Kidney epithelial cell (primary cell): ENCODE measurements around the gene KCNQ2. TPM values are rescaled to one million over a fixed set of nuclear protein-coding genes. Genes with fewer than 3 reads are reported as not detected.

ENCODE experiments used
- DNase-seq: peaks from one replicate; pipeline ENCODE4 v3.0.0-alpha.2; 2010; ENCODE audit warnings: low read depth
- H3K27me3 ChIP-seq: 2 replicates; pipeline ENCODE4 v1.6.0; 2011; ENCODE audit warnings: low read length; ENCODE audit not compliant: control insufficient read depth, insufficient read depth
- H3K36me3 ChIP-seq: 2 replicates; pipeline ENCODE4 v1.5.1; 2011; ENCODE audit warnings: low read length; ENCODE audit not compliant: control insufficient read depth, insufficient read depth
- H3K4me3 ChIP-seq: 2 replicates; pipeline ENCODE4 v1.5.1; 2011; ENCODE audit warnings: low read depth, mild to moderate bottlenecking, control low read depth, low read length
- CTCF ChIP-seq: IDR thresholded peaks from 2 replicates; pipeline ENCODE4 v1.5.1; 2011; ENCODE audit warnings: mild to moderate bottlenecking, moderate library complexity, low read length, control low read depth, inconsistent platforms; ENCODE audit not compliant: insufficient read depth, poor library complexity, severe bottlenecking
- total RNA-seq: library from RNA; depleted of rRNA; stranded (reverse); fragments of >200 nt; gene quantifications from 2 replicates; pipeline ENCODE4 v1.2.3, GENCODE V29; 2015

The KCNQ2 gene
- total RNA-seq, 1 donor from 2014 or later: 0.04 TPM

- no peak for DNase-seq
- H3K36me3 ChIP-seq: no peaks in the 10 kb centered on the region
- peaks cover 36% of the 10 kb centered on the region for H3K27me3 ChIP-seq
- H3K4me3 ChIP-seq: no peak overlapping the region
- TF ChIP-seq CTCF: no peak
Measured at GRCh38 chr20:63421094-63421692, 51.3 kb downstream of the KCNQ2 start.

GRCh38 chr20:63420359-63421093, 51.9 kb downstream of the KCNQ2 start:
- H3K36me3 ChIP-seq: no peaks in the 10 kb centered on the region
- DNase-seq: no peak
- no peak for TF ChIP-seq CTCF
- peaks cover 43% of the 10 kb centered on the region for H3K27me3 ChIP-seq
- no peak overlapping the region for H3K4me3 ChIP-seq

GRCh38 chr20:63419299-63419698, 53.2 kb downstream of the KCNQ2 start:
- no peak for TF ChIP-seq CTCF
- Histone ChIP-seq H3K36me3 (no peaks in the 10 kb centered on the region), H3K27me3 (peaks cover 48% of the 10 kb centered on the region)

GRCh38 chr20:63418617-63419016, 53.8 kb downstream of the KCNQ2 start:
- no peak for TF ChIP-seq CTCF
- DNase-seq: no peak
- peaks cover 51% of the 10 kb centered on the region for H3K27me3 ChIP-seq
- H3K4me3 ChIP-seq: no peak overlapping the region
- no peaks in the 10 kb centered on the region for H3K36me3 ChIP-seq

More at GRCh38 chr20:63419299-63419698, 53.2 kb downstream of the KCNQ2 start:
- no peak for DNase-seq
- H3K4me3 ChIP-seq: no peak overlapping the region

GRCh38 chr20:63417738-63418120, 54.7 kb downstream of the KCNQ2 start:
- Histone ChIP-seq H3K36me3 (no peaks in the 10 kb centered on the region), H3K27me3 (peaks cover 52% of the 10 kb centered on the region)
- no peak for TF ChIP-seq CTCF

More at GRCh38 chr20:63417738-63418120, 54.7 kb downstream of the KCNQ2 start:
- H3K4me3 ChIP-seq: no peak overlapping the region
- no peak for DNase-seq
